Measurements from ENCODE around the gene WDFY1.

GRCh38 chr2:223865124-223865523 lies 80.0 kb downstream of the WDFY1 start:
- TF ChIP-seq SIN3A (IDR thresholded peaks at IDR 0.05; ENCODE audit: borderline replicate concordance, insufficient read depth, low read length) (no peak), POLR2AphosphoS5 (IDR thresholded peaks at IDR 0.05; ENCODE audit: low read depth, low read length) (no peak), TAF1 (IDR thresholded peaks at IDR 0.05; ENCODE audit: borderline replicate concordance, insufficient read depth, low read length) (no peak), FOXP2 (optimal IDR thresholded peaks at IDR 0.05; ENCODE audit: borderline replicate concordance, extremely low read depth, extremely low read length, insufficient read depth) (no peak), REST (IDR thresholded peaks at IDR 0.05; ENCODE audit: insufficient read depth in 1 of 2, low read depth in 2 of 2, low read length in 2 of 2) (no peak)
